ENCODE data around the gene SYNCRIP.
"Not testable (repeated sequence)": the region's sequence is repeated elsewhere in the genome, so short reads cannot be mapped to it uniquely, and the experiment has no call there.

The SYNCRIP gene

DNA sequence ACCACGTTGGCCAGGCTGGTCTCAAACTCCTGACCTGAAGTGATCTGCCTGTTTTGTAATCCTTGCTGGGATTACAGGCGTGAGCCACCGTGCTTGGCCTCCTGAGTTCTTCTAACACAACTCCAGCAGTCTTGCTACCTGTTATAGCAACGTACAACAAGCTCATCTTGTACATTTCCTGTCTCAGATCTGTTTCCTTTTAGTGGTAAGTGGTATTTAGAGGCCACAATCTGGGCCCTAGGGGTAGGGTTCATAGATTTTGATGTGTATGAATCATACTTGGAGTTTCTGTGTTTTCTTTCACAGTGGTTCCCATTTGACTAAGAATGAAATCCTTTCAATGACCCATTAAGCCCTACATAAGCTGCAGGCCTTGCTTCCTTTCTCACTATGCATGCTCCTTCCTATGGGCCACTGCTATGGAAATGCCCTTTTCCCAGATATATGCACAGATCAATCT, 27.1 kb upstream of the SYNCRIP start:
- no peak for DNase-seq

DNA sequence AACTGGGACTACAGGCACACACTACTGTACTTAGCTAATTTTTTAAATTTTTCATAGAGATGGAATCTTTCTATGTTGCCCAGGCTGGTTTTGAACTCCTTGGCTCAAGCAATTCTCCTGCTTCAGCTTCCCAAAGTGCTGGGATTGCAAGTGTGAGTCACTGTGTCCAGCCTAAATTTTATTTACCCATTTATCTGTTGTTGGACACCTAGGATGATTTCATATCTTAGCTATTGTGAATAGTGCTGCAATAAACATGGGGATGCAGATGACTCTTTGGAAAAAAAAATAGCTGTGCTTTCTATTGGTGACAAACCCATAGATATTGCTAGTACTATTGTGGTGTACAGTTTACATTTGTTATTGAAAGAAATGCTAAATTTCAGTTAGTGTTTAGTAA, 19.6 kb upstream of the SYNCRIP start:
- DNase-seq, result no peak

- no peak for DNase-seq
Measured at GRCh38 chr6:85660181-85660611, 17.5 kb upstream of the SYNCRIP start.

DNA sequence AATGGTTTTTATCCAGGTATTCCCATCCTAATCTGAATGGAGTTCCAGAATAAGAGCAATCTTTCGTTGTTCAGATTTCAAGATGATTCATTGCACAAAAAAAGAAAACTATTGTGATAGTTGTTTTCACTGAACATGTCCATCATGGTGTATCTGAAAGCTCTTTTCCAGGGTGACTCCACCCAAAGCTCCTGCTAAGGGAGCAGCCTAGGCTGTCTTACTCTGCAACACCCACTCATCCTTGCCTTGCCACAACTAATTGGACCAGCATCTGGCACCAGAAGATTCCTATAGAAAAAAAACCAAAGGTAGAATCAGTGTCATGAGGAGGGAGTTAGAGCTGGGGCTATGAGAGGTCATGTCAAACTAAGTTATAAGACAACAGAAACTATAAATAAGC, 7.9 kb upstream of the SYNCRIP start:
- no peak for DNase-seq

DNA sequence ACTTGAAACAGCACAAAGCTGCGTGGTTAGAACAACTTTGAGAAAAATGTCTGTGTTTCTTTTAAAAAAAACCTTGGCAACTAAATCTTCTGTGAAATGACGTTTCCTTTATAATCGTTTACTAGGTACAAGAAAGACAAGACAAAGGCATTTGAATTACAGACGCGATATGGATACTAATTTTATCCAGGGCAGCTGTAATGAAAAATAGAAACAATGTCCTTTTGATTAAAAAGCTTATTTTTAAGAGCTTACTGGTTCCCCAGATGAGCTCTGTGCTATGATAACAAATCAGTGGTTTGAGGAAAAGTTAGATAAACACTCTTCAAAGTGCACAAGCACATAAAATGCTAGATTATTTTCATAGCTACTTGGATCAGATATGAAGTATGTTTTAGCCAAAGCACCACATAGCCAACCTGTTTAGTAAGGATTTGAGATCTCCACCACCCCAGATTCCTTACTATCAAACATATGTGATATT, 1.6 kb upstream of the SYNCRIP start:
- DNase-seq, result no peak

- peak; percentile 83 for DNase-seq
Measured at GRCh38 chr6:85643537-85644278, 1.0 kb upstream of the SYNCRIP start.

DNA sequence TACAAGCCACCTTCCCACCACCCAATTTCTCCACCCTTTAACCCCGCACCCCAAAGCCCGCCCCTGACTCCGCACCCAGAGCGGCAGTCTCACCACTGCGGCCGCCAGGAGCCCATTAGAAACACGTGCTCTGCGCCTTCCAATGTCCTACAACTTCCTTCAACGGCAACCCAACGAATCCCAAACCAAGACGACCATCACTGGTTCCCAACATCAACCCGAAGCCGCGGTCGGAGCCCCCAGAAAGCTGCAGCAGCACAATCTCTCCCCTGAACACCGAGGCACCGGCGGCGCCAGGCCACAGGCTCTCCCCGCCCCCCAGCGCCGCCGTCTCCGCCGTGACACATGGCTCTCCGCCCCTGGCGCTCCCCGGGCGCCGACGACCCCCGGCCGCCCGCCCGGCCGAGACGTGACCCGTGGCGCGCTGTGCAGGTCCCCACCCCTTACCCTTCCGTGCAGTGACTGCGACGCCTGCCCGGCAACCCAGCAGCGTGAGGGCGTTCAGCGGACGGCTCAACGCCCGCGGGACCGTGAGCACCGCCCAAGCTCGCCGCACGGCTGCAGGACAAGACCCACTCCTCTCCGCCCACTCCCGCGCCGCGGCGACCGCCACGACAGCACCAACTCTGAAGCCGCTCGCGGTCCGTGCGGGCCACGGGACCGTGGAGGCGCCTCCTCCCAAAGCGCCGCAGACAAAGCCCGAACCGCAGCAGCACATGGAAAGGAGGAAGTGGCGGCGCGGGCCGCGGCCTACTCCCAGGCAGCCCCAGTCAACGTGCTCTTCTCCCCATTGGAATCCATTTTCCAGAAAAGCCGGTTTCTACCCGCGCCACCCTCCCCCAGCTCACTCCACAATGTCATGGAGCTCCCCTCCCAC, 551 bp downstream of the SYNCRIP start:
- DNase-seq, result peak; percentile 52

- DNase-seq, result no peak
Measured at GRCh38 chr6:85641522-85641896, 1.2 kb downstream of the SYNCRIP start.

DNA sequence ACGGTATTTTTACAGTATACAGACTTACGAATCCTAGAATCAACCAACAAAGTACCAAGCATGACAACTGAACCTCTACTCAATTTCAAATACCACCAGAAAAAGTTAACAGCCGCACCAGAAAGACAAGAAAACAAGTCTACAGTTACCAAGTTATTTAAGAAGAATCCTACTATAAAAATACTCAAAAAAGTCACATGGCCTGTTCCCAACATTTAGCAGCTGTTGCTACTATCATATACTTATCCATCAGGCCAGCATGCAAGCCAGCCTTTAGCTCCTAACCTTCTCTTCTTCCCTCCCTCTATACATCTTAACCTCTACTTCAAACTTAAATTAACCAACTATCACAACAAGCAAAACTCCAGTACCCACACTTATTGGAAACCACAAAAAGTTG, 1.9 kb downstream of the SYNCRIP start:
- no peak for DNase-seq

GRCh38 chr6:85637579-85637978, 5.1 kb downstream of the SYNCRIP start:
- DNase-seq, result no peak

GRCh38 chr6:85632164-85632942, 10.3 kb downstream of the SYNCRIP start:
- no peak for DNase-seq

- DNase-seq, result not testable (repeated sequence)
Measured at GRCh38 chr6:85631117-85631516, 11.6 kb downstream of the SYNCRIP start.

GRCh38 chr6:85628353-85628752, 14.3 kb downstream of the SYNCRIP start:
- no peak for DNase-seq

DNA sequence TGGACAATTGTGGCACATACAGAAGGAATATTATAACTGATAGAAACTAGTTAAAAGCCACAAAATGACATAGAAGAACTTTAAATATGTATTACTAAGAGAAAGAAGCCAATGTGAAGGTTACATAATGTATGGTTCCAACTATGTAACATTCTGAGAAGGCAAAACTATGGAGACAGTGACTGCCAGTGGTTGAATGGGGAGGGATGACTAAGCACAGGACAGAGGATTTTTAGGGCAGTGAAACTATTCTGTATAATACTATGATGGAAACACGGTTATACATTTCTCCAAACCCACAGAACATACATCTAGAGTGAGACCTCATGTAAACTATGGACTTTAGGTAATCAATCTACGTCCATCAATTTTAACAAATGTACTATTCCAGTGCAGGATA, 22.4 kb downstream of the SYNCRIP start:
- DNase-seq, result no peak

- DNase-seq, result no peak
Measured at GRCh38 chr6:85614780-85615179, 27.9 kb downstream of the SYNCRIP start.

DNA sequence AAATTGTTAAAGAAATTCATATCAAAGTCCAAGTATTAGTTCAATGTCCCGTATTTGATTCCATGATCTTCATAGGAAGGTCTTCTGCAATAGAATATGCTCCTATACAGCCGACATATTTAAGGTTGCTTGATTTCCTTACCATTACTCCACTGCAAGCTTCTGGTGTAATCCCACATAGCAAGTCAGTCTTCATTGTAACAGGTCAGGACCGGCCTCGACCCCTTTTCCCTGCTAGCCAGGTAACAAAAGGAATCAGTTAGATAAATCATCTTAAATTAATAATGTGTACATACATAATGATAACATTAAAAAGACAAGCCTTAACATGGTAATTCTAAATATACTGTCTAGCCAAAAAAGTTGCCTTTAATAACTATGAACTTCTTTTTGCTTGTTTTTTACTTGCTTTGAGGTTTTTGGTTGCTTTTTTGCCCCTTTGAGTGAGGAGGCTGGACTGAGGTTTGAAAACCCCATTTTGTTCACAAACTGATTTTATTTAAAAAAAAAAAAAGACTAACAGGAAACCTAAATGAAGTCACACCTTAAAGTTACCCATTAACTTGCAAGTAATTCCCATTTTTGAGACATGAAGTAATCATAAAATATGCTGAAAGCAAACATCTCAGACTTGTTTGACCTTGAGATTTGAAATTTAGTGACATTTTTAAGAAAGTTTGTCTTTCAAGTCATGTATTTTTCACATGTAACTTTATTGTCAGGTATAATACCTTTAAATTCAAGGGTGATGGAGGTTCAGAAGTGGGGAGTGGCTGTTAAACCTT, 29.8 kb downstream of the SYNCRIP start:
- no peak for DNase-seq

- DNase-seq, result no peak
Measured at GRCh38 chr6:85610182-85610895, 32.3 kb downstream of the SYNCRIP start.

DNA sequence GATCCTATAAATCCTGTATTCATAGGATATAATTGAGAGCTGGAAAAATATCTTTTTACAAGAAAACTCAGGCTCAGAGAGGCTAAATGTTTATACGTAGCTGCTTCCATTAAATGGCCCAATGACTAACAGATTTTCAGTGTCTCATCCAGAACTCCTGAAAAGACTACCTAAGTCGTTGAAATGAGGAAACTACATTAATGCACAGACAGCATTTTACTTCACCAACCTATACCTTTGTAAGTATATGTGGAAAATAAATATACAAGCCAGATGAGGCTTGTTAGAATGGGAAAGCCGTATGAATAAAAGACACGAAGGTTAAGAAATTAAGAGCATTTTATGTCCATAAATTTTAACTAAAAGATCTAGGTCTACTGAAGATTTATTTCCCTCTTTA, 40.6 kb downstream of the SYNCRIP start:
- no peak for DNase-seq

GRCh38 chr6:85600713-85601313, 41.9 kb downstream of the SYNCRIP start:
- DNase-seq, result no peak

- peak; percentile 67 for DNase-seq
Measured at GRCh38 chr6:85594197-85594930, 48.3 kb downstream of the SYNCRIP start.

All from NCI-H526 treated with DMSO at 0.1 percent for 48 hours (cell line).